SW 1271 (cell line): ENCODE results near the gene SF3B5.
"Not testable (repeated sequence)": the region's sequence is repeated elsewhere in the genome, so short reads cannot be mapped to it uniquely, and the experiment has no call there.

ENCODE experiments used
- DNase-seq, 2 experiments: peaks; one replicate each; lab custom pipeline; 2025; lab: John Stamatoyannopoulos, UW

The SF3B5 gene

GRCh38 chr6:144104898-144105487, 9.6 kb upstream of the SF3B5 start:
- peak; percentile 9 to 71 for DNase-seq

DNA sequence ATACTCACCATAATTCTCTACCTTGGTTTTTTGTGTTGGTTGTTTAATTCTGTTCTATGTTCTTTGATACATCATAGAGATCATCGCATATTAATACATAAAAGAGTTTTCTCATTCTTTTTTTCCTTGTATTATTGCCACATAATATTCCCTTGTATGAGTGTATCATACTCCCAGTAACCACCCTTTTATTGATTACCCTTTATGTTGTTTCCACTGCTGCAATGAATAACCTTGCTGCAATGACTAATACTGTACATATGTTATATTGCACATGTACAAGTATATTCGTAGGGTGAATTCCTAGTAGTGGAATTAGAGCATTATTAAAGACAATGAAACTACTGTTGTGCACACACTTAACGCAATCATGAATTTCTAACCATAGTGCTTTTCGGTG, 9.1 kb upstream of the SF3B5 start:
- DNase-seq, result no peak

DNA sequence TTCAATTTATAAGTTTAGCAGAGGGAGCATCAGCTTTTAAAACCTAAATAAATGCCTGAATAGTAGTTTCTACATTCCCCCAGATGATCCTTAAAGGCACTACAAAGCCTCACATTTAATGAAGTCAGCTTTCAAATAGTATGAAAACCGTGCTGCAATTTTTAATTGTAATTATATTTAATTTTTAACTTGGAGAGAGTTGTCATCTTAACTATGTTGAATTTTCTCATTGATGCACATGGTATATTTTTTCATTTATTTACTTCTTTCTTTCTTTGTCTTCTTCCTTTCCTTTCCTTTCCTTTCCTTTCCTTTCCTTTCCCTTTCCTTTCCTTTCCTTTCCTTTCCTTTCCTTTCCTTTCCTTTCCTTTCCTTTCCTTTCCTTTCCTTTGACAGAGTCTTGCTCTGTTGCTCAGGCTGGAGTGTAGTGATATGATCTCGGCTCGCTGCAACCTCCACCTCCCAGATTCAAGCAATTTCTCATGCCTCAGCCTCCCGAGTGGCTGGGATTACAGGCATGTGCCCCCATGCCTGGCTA, 7.7 kb upstream of the SF3B5 start:
- DNase-seq, result no peak

DNA sequence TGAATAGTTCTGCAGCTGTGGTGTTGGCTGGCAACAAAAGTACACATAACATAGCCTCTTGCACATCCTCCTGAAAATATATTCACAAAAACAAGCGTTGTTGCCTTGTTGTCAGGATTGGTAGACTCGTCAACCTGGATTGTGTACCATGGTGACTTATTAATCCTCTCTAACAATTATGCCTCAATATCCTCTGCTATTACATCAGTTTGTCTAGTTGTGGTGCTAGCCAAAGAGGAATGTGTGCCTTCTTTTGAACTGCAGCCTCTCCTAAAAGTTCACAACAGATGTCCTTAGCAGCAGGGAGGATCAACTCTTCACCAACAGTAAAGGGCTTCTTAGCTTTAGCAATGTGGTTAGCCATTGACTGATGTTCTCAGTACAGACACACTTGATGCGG, 3.6 kb upstream of the SF3B5 start:
- DNase-seq, result no peak

DNA sequence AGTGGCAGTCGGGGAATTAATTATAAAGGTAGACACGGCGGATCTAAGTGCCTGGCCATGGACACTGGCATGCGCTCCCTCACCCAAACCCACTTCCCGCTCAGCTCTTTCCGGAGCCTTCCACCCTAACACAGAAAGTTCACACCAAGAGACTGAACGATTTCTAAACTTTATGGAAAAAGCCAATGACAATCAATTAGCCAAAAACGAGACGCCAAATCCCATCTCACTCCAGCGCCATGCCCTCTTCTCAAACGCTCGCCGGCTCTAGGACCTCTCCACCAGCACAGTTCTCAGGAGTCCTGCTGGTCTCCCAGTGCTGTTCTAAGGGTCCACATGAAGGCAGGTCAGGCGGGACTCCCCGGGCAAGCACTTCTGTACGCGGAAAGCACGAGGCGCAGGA, 641 bp downstream of the SF3B5 start:
- no peak for DNase-seq

- no peak for DNase-seq
These were observed 1.7 kb downstream of the SF3B5 start for GRCh38 chr6:144093658-144094057.

- no peak for DNase-seq
These were observed 2.1 kb downstream of the SF3B5 start for GRCh38 chr6:144093236-144093635.

GRCh38 chr6:144090384-144090783, 5.0 kb downstream of the SF3B5 start:
- DNase-seq, result no peak

DNA sequence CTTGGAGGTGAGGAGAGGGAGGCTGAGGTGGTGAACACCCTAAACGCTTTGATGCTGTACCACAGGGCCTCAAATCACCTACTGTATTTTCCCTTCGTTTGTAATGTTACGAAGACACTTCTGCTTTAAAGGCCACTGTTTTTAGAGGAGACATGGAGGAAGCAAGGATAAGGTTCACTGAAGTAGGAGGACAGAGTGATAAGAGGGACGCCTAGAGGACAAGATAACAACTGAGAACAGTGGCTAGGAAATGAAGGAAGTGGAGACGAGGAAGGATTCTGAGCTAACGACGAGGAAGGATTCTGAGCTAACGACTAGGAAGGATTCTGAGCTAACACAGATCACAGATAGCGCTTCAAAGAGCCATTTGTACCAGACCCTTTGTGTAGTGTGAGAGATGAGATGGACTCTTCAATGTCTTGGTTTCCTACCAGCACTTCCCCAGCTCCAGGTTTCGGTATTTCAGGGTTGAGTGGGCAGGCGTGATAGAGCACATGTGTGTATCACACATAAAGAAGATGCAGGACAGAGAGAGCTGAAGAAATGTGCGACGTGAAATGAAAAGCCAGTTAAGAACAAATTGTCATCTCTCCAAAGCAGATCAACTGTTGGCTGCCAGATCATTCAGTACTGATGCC, 7.5 kb downstream of the SF3B5 start:
- DNase-seq, result no peak

DNA sequence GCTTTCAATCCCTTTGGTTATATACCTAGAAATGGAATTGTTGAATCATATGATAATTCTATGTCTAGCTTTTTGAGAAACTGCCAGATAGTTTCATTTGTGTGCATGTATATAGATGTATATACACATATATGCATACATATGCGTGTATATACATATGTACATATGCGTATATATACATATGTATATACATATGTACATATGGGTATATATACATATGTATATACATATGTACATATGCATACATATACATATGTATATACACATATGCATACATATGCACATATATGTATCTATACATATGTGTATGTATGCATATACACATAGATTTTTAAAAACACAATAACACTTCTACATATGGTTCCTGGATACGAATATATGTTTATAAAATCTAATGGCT, 8.4 kb downstream of the SF3B5 start:
- no peak for DNase-seq

GRCh38 chr6:144083172-144083571, 12.2 kb downstream of the SF3B5 start:
- DNase-seq, result no peak

- not testable (repeated sequence) for DNase-seq
These were observed 13.0 kb downstream of the SF3B5 start for GRCh38 chr6:144082412-144082811.

GRCh38 chr6:144077871-144078270, 17.5 kb downstream of the SF3B5 start:
- DNase-seq, result no peak

- no peak for DNase-seq
These were observed 19.5 kb downstream of the SF3B5 start for GRCh38 chr6:144075875-144076274.

DNA sequence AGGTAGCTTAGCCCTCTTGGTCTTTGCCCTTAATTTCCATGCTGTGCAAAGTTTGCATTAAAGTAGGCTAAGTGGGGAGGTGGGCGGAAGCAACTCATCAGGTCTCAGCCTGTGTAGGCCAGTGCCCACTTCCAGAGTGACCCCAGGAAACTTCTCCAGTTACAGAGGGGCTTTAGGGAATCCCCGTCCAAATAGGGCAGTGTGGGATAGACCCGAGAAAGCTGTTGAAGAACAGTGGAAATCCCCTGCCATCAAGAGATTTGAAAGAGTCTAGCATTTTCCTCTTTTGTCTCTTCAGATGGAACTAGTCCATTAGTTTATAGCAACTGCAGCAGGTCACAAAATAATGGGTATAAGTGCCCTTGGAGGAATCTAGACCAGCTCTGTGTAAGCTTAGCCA, 20.2 kb downstream of the SF3B5 start:
- DNase-seq, result no peak

GRCh38 chr6:144073024-144073423, 22.3 kb downstream of the SF3B5 start:
- DNase-seq, result no peak

GRCh38 chr6:144069506-144069905, 25.9 kb downstream of the SF3B5 start:
- DNase-seq, result no peak

GRCh38 chr6:144068794-144069193, 26.6 kb downstream of the SF3B5 start:
- DNase-seq, result no peak

GRCh38 chr6:144066741-144067484, 28.5 kb downstream of the SF3B5 start:
- no peak for DNase-seq

GRCh38 chr6:144066255-144066654, 29.1 kb downstream of the SF3B5 start:
- no peak for DNase-seq

GRCh38 chr6:144065213-144065660, 30.1 kb downstream of the SF3B5 start:
- DNase-seq, result no peak

DNA sequence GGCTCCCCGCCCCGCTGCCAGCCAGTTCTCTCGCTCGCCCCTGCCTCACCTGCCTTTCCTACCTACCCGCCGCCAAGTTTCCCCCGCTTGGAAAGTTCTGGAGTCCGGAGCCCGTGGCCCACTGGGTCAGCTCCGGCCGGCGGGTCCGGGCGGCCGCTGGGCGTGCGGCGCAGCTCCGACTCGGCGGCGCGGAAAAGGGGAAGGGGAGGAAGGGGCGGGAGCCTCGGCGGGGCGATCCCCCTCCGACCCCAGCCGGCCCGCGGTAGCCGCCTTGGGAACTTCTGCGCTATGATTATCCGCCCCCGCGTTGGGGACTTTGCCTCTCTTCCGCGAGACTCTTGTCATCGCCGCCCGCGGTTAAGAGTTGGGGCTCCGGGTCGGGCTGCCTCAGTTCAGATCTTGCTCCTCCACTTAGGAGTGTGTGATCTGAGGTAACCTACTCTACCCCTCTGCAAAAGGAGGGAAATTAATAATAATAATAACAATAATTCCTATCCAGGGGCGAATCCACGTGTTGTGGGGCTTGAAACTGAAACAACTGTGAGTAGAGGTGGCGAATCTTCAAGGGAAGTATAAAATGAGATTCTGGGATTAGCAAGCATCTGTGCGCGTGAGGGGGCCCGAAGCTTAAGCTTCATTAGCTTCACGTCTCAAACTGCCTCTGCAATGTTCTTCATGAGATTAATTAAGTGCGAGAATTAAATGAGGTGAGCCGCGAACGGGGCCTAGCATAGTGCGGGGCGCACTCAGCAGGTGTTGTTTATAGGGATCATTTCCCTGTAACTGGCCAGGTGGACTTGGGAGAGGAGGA, 30.8 kb downstream of the SF3B5 start:
- DNase-seq, result no peak
